GM21515 (cell line): Measurements from ENCODE around the gene RHOT1.

Experiments used
- ATAC-seq: cut with Tn5 transposase; IDR thresholded peaks from one replicate; pipeline ENCODE4 v1.9.1; 2021; ENCODE audit not compliant: unreplicated experiment

The RHOT1 gene

DNA sequence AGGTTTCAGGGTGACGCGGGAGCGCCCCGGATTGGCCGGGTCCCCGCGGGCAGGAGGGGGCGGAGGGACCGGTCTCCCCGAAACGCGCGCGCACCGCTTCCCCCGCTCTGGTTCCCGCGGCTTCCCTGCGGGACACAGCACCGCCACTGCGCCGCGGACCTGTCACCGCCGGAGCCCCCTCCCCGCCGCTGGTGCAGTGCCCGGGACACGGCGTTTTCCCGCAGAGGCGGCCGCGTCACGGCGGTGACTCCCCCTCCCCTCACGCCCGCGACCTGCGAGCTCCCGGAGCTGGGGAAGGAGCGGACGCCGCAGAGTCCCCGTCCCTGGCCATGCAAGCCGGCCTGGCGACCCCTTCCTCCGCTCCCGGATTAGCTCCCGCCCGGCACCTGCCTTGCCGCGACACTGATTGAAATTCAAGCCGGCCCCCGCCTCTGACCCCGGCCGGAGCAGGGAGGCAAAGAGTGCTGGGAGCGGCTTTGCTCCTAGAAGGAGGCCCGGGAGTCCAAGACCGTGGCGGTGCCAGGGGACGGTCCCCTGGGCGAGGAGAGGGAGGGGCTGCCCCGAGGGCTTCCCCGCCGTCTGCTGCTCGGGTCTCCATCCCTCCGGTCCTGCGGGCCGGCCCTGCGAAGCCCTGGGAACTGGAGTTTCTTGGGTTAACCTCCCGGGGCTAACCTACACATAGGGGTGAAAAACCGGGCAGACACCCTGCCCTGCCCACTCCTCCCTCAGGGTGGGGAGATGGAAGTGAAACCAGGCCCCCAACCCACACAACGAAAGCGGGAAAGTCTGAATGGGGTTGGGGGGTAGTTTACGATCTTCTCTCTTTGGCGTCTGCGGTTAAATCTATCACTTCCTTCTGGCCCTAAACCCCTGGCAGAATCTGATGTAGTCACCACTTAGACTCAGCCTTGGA lies 124.3 kb downstream of the RHOT1 start:
- no peak for ATAC-seq

DNA sequence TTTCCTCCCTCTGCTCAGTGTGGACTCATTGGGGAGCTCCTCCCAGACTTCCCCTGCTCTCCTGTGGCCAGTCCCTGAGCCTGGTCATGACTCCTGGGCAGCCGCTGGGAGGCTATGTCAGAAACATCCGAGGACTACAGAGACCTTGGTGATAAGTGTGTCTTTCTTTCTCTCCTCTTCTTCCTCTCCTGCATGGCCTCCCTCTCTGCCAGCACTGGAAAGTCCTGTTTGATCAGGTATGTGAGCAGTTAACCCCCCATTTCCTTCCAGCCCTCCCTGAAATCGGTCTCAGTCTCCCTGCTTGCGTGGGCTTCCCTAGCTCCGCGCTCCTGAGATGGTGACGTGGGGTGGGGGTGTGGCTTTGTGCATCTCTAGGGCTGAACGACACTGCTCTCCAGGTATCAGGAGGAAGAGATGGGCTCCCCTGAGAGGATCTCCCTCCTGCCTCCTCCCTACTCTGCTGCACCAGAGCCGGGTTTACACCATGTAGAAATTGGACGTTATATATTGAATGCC lies 125.4 kb downstream of the RHOT1 start:
- no peak for ATAC-seq

- ATAC-seq = no peak
Measured at GRCh38 chr17:32268734-32269288, 126.5 kb downstream of the RHOT1 start.

DNA sequence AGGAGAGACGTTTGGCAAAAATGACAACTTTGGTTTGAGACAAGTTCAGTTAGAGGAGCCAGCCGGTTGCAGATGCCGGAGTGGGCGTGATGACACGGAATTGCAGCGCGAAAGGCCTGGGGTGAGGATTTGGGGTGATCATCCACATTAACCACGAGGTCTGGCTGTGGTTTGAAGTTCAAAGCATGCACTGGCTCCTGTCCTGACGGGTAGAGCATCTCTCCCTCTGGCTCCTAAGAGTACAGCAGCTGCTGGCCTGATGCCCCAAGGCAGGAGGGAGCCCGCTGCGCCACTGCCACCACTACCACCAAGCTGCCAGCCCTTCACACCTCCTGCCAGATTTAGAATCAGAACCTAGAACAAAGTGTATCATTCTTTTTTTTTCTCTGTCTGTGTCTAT lies 127.1 kb downstream of the RHOT1 start:
- no peak for ATAC-seq

DNA sequence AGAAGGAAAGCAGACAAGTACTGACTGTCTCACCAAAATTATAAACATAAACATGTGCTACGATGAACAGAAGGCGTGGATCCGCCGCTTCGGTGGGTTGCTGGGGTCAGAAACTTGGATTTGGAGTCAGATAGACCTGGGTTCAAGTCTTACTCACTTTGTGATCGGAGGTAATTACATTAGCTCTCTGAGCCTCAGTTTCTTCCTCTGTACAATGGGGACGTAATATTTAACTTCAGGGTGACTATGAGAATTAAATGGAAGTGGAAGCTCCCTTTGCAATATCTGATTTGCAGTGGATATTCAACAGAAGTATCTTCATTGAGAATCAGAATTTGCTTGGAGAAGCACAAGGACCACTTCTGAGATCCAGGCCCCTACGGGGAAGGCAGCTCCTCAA lies 129.5 kb downstream of the RHOT1 start:
- no peak for ATAC-seq

GRCh38 chr17:32274101-32274500 lies 131.8 kb downstream of the RHOT1 start:
- no peak for ATAC-seq

GRCh38 chr17:32274643-32275042 lies 132.3 kb downstream of the RHOT1 start:
- no peak for ATAC-seq
